Right ventricle myocardium inferior (tissue), 1 donor: ENCODE measurements around the gene PCGF1. TPM values are rescaled to one million over a fixed set of nuclear protein-coding genes. Genes with fewer than 3 reads are reported as not detected.
"Not testable (repeated sequence)": the region's sequence is repeated elsewhere in the genome, so short reads cannot be mapped to it uniquely, and the experiment has no call there.

Experiments used
- ATAC-seq: fragments of 200-7000 bp; cut with Tn5 transposase; one replicate; pipeline ENCODE4 v1.9.1; 2020; ENCODE audit warnings: mild to moderate bottlenecking, moderate library complexity
- DNase-seq: peaks from one replicate; pipeline ENCODE4 v3.0.0; 2021; ENCODE audit errors: missing footprints
- intact Hi-C: fragments of 100-400 bp; cut with DNase I; formaldehyde crosslinking; loops from one replicate; pipeline ENCODE4 v1.11.0; 2022
- total RNA-seq: library from RNA; stranded (reverse); fragmentation: NEBNext Ultra II Directional; extraction: Animal tissue kit (Norgen Biotek cat#: 25700); gene quantifications from one replicate; pipeline ENCODE4 v1.2.1, GENCODE V29; 2021
- donor health status: DM: no; HTN: yes; CAD: no; lungs with severe emphysema.

The PCGF1 gene
- total RNA-seq, 1 donor from 2014 or later: 26.7 TPM

- ATAC-seq (no peak), DNase-seq (no peak)
- intact Hi-C loops: no loop called here
Measured at GRCh38 chr2:74461187-74462053, 46.1 kb downstream of the PCGF1 start.

DNA sequence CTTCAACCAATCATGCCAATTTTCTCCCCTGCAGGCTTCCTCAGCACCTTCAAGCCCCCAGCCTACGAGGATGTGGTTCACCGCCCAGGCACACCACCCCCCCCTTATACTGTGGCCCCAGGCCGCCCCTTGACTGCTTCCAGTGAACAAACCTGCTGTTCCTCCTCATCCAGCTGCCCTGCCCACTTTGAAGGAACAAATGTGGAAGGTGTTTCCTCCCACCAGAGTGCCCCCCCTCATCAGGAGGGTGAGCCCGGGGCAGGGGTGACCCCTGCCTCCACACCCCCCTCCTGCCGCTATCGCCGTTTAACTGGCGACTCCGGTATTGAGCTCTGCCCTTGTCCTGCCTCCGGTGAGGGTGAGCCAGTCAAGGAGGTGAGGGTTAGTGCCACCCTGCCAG is 47.3 kb downstream of the PCGF1 start:
- DNase-seq, intact Hi-C loops, ATAC-seq: not testable (repeated sequence)

DNA sequence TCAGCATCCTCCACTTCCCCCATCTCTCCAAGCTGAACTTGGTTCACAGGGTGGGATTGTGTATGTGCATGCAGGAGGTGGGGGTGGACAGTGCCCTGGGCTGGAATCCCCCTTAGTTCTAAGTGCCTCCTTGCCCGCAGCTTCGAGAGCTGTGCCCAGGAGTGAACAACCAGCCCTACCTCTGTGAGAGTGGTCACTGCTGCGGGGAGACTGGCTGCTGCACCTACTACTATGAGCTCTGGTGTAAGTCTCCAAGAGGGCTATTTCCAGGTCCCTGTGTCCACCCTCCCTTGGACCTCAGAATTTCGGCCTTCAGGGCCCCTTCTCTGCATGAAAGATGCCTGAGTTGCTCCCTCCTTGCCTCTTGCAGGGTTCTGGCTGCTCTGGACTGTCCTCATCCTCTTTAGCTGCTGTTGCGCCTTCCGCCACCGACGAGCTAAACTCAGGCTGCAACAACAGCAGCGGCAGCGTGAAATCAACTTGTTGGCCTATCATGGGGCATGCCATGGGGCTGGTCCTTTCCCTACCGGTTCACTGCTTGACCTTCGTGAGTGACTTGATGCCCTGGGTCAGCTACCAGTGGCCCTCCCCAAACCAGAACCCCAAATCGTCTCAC is 47.9 kb downstream of the PCGF1 start:
- ATAC-seq, DNase-seq, intact Hi-C loops: not testable (repeated sequence)

- ATAC-seq (no peak), DNase-seq (no peak)
- intact Hi-C loops: no loop called here
Measured at GRCh38 chr2:74458938-74459363, 48.5 kb downstream of the PCGF1 start.

DNA sequence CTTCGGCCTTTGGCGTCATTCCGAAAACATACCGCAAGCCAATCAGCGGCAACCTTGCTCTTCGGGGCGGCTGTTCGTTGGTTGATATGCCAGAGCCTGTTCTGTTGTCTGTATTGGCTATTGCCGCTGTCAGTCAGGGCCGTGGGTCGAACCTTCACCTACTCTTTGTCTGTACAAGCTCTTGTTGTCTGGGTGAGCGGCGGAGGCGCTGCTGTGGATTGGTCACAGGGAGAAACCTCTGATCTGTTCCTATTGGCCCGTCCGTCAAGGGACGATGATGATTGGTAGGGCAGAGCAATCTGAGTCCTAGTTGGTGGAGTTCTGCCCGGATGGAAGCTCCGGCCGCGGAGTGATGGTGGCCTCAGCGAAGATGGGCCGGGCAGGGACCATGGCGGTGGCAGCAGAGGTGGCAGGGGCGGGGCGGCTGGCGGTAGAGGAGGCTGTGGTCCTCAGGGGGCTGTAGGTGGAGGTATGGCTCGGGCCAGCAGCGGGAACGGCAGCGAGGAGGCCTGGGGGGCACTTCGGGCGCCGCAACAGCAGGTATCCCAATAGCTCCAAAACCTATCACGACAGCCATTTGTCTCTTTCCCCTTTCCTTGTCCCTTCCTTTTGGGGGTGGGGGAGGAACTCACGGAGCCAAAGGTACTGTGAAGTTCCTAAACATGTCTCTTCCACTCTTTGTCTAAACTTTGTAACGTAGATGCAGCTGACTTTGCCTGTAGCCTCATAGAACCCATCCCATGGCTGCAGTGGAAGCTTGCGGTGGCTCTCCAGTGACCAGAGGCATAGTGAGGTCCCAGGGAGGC is 49.2 kb downstream of the PCGF1 start, which contains the start of gene WBP1:
WBP1 (plus strand) TSS at position 307 of the 806 bp plus-strand sequence; CDS start at position 472, 165 bp downstream.
- DNase-seq: peak; percentile 100
- ATAC-seq: peak; percentile 95
- intact Hi-C loops: no loop called here

DNA sequence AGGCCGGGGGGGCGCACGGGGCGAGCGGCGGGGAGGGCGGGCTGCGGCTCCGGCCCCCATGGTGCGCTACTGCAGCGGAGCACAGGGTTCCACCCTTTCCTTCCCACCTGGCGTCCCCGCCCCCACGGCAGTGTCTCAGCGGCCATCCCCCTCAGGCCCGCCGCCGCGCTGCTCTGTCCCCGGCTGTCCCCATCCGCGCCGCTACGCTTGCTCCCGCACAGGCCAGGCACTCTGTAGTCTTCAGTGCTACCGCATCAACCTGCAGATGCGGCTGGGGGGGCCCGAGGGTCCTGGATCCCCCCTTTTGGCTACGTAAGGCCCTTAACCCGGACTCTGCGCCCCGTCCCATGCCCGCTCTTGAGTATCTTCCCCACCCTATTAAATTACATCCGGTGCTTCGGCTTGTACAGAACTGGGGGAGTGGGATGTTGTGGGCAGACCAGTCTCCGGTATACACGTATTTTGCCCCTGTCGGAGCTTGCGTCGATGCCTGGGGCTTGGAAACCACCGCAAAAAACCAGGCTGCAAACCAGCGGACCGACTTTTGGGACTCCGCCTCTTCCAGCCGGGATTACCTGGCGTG is 49.9 kb downstream of the PCGF1 start:
- intact Hi-C loops: no loop called here
- ATAC-seq (peak; percentile 15), DNase-seq (peak; percentile 82)

DNA sequence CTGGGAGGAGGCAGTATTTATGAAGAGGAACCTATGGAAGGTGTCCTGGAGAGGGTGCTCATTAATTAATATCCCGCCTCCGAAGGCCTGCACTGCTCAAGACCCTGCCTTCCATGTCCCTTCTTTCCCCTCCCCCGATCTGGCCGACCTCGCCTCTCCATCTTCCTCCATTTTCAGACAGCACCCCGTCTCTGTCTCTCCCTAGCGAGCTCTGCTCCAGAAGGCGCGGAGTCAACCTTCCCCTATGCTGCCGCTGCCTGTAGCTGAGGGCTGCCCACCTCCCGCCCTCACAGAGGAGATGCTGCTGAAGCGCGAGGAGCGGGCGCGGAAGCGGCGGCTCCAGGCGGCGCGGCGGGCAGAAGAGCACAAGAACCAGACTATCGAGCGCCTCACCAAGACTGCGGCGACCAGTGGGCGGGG is 50.4 kb downstream of the PCGF1 start:
- intact Hi-C loops: no loop called here
- ATAC-seq (no peak), DNase-seq (no peak)

Other genes starting within 250 kb of the PCGF1 start
- gene SLC4A5, start 164.3 kb downstream of the PCGF1 start, total RNA-seq: 1.1 TPM
- gene DCTN1, start 127.4 kb downstream of the PCGF1 start, total RNA-seq: 182 TPM
- gene C2orf81, start 86.1 kb downstream of the PCGF1 start, total RNA-seq: 1.1 TPM
- gene WDR54, start 86.0 kb downstream of the PCGF1 start, total RNA-seq: 3.0 TPM
- gene RTKN, start 65.8 kb downstream of the PCGF1 start, total RNA-seq: 16.4 TPM
- gene INO80B, start 52.6 kb downstream of the PCGF1 start, total RNA-seq: 15.7 TPM
- 44.3 TPM for gene WBP1, start 49.3 kb downstream of the PCGF1 start, total RNA-seq
- gene MOGS, start 42.3 kb downstream of the PCGF1 start, total RNA-seq: 20.7 TPM
- 167 TPM for gene MRPL53, start 35.0 kb downstream of the PCGF1 start, total RNA-seq
- 8.3 TPM for gene CCDC142, start 24.7 kb downstream of the PCGF1 start, total RNA-seq
- 12.2 TPM for gene TTC31, start 24.6 kb downstream of the PCGF1 start, total RNA-seq
- 0.43 TPM for gene LBX2, start 8.1 kb downstream of the PCGF1 start, total RNA-seq
- not detected for gene TLX2, start 6.8 kb upstream of the PCGF1 start, total RNA-seq
- gene DQX1, start 18.5 kb upstream of the PCGF1 start, total RNA-seq: not detected
- 53.7 TPM for gene AUP1, start 22.0 kb upstream of the PCGF1 start, total RNA-seq
- 29.2 TPM for gene HTRA2, start 22.2 kb upstream of the PCGF1 start, total RNA-seq
- gene LOXL3, start 46.2 kb upstream of the PCGF1 start, total RNA-seq: 4.8 TPM
- gene DOK1, start 47.0 kb upstream of the PCGF1 start, total RNA-seq: 4.9 TPM
- not detected for gene M1AP, start 140.6 kb upstream of the PCGF1 start, total RNA-seq
- gene SEMA4F, start 146.6 kb upstream of the PCGF1 start, total RNA-seq: 3.7 TPM